HFFc6 (cell line): ENCODE data around the gene PSMB3. TPM values are rescaled to one million over a fixed set of nuclear protein-coding genes. Genes with fewer than 3 reads are reported as not detected.

Experiments
- DNase-seq: peaks from one replicate; pipeline ENCODE4 v3.0.0-alpha.2; 2018
- H3K27ac Mint-ChIP-seq: 2 replicates; pipeline ENCODE4 v1.8.0; 2020; ENCODE audit warnings: mild to moderate bottlenecking, mixed read lengths
- H3K27me3 Mint-ChIP-seq: 2 replicates; pipeline ENCODE4 v1.8.0; 2021; ENCODE audit warnings: mild to moderate bottlenecking, moderate library complexity, mixed read lengths; ENCODE audit not compliant: insufficient read depth
- H3K36me3 Mint-ChIP-seq: 2 replicates; pipeline ENCODE4 v1.8.0; 2021; ENCODE audit warnings: low read depth, mixed read lengths
- H3K4me1 Mint-ChIP-seq: 2 replicates; pipeline ENCODE4 v1.8.0; 2020; ENCODE audit warnings: low read depth, mixed read lengths
- H3K4me3 Mint-ChIP-seq: 2 replicates; pipeline ENCODE4 v1.8.0; 2020; ENCODE audit warnings: mild to moderate bottlenecking, moderate library complexity, mixed read lengths
- H3K9me3 Mint-ChIP-seq: 2 replicates; pipeline ENCODE4 v1.8.0; 2020; ENCODE audit warnings: mild to moderate bottlenecking, mixed read lengths
- CTCF ChIP-seq: fragments of 200-600 bp; sonication (generic); IDR thresholded peaks from 2 replicates; pipeline ENCODE4 v1.5.0; 2021; ENCODE audit warnings: antibody characterized with exemption, mild to moderate bottlenecking
- total RNA-seq, 6 experiments: library from RNA; stranded (reverse); fragmentation: NEBNext Ultra II Directional; extraction: Animal tissue kit (Norgen Biotek cat#: 25700); gene quantifications; 2 replicates in 1 of 6; 3 replicates in 5 of 6; pipeline ENCODE4 v1.2.3, GENCODE V29; 2021

PSMB3 gene
- total RNA-seq, 6 experiments from 2014 or later: 232 to 273 (median 253) TPM

DNA sequence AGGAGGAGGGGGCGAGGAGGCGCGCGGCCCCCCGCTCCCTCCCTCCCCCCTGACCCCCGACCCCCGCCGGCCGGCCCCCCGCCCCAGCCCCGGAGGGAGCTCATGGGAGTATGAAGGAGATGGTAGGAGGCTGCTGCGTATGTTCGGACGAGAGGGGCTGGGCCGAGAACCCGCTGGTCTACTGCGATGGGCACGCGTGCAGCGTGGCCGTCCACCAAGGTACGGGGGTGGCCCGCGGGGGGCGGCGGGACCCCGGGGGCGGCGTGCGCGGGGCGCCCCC is 47.1 kb upstream of the PSMB3 start:
- no peak overlapping the region for H3K27ac Mint-ChIP-seq
- H3K4me1 Mint-ChIP-seq: peaks cover 43% of the 10 kb centered on the region
- H3K36me3 Mint-ChIP-seq: peaks cover 6% of the 10 kb centered on the region
- no peak for TF ChIP-seq CTCF
- no peaks in the 10 kb centered on the region for H3K9me3 Mint-ChIP-seq
- H3K4me3 Mint-ChIP-seq: peak overlapping the region; percentile 91
- no peak for DNase-seq
- no peaks in the 10 kb centered on the region for H3K27me3 Mint-ChIP-seq

DNA sequence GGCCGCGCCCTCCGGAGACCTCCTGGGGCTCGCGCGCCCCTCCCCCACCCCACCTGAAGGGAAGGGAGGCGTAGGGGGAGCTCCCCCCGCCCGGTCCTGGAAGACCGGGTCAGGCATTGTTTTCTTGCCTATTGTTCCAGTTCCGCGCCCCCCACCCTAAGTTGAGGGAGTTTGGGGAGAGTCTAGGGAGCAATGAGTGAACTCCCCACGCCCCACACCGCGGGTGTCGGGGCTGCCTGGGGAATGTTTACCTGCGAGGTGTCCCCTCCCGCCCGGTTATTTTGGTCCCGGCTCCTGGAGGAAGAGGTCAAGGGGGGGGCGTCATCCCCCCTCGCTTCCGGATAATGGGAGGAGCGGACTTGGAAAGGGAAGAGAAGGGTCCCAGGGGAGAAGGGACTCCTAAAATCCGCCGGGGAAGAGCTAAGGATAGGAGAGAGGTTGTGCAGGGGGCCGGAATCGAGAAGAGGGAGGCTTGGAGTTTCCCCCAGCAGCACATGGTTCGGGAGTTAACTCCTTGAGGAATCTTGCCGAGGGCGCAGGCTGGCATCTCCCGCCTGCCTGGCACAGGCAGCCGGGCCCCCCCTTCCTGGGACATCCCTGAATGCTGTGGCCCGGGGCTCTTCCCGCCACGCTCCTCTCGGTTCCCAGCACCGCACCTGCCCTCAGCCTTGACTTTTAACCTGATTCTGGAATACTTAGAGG is 46.6 kb upstream of the PSMB3 start:
- Mint-ChIP-seq H3K4me3 (peak overlapping the region; percentile 87), H3K9me3 (no peaks in the 10 kb centered on the region), H3K36me3 (peaks cover 6% of the 10 kb centered on the region), H3K27ac (peak overlapping the region; percentile 30), H3K27me3 (no peaks in the 10 kb centered on the region), H3K4me1 (peaks cover 43% of the 10 kb centered on the region)
- TF ChIP-seq CTCF: no peak
- DNase-seq: no peak

DNA sequence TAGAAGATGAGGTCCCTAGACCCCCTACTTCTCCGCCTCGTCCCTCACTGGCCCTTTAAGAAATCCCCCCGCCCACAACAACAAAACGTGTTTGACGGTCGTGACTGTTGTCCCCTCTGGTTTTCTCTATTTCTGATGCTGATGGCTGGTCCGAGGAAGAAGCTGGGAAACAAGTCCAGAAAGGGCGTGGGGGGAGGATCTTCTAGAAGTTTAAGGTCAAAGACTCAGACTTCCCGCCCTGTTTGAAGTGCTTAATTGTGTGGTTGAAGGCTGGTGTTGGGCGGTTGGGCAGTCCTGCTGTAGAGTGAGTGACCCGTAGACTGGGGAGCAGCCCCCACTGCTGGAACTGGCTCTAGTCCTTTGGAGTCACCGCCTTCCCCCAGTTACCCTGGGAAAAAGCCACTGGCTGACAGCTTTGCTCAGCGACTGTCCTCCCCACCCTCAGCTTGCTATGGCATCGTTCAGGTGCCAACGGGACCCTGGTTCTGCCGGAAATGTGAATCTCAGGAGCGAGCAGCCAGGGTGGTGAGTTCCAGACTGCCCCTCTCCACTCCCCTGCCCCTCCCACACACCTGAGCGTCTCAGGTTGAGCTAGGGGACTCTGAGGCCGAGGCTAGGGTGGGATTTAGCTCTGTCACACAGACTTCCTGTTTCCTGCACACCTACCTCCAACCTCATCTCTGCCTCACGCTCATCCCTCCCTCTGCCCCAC is 45.9 kb upstream of the PSMB3 start:
- no peaks in the 10 kb centered on the region for H3K27me3 Mint-ChIP-seq
- peaks cover 36% of the 10 kb centered on the region for H3K4me1 Mint-ChIP-seq
- H3K4me3 Mint-ChIP-seq: peak overlapping the region; percentile 87
- no peaks in the 10 kb centered on the region for H3K9me3 Mint-ChIP-seq
- TF ChIP-seq CTCF: no peak
- H3K36me3 Mint-ChIP-seq: peaks cover 6% of the 10 kb centered on the region
- peak overlapping the region; percentile 30 for H3K27ac Mint-ChIP-seq
- no peak for DNase-seq

DNA sequence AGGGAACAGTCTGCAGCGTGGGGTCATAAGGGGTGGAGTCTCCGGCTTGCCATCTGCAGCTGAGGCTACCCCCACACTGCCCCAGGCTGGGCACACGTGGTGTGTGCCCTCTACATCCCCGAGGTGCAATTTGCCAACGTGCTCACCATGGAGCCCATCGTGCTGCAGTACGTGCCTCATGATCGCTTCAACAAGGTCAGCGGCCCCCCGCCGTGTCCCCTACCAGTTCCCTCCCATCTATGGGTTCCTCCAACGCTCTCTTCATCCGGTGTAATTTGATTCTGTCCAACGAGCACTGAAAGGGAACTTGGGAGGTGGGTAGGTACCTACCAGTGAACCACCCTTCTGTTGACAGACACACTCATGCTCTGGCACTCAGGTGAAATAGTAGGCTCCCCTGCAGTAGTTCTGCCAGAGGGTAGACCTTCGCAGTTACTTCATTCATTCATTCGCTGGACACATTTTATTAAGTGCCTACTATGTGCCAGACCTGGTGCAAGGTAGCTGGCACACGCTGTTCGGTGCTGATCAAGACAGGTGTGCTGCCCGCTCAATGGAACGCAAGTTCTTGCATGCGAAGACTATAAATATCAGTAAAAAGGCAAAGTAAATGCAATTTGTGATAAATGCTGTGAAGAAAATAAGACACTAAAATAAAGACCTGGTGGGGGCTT is 44.7 kb upstream of the PSMB3 start:
- no peaks in the 10 kb centered on the region for H3K9me3 Mint-ChIP-seq
- no peak overlapping the region for H3K4me3 Mint-ChIP-seq
- no peaks in the 10 kb centered on the region for H3K27me3 Mint-ChIP-seq
- H3K27ac Mint-ChIP-seq: no peak overlapping the region
- DNase-seq: no peak
- H3K4me1 Mint-ChIP-seq: peaks cover 32% of the 10 kb centered on the region
- no peak for TF ChIP-seq CTCF
- peaks cover 6% of the 10 kb centered on the region for H3K36me3 Mint-ChIP-seq

GRCh38 chr17:38709104-38709820 is 43.3 kb upstream of the PSMB3 start:
- Mint-ChIP-seq H3K27me3 (no peaks in the 10 kb centered on the region), H3K4me3 (no peak overlapping the region), H3K9me3 (no peaks in the 10 kb centered on the region), H3K4me1 (peaks cover 20% of the 10 kb centered on the region), H3K36me3 (peaks cover 6% of the 10 kb centered on the region), H3K27ac (no peak overlapping the region)
- no peak for TF ChIP-seq CTCF
- no peak for DNase-seq
